ENCODE results near the gene KCNT2. TPM values are rescaled to one million over a fixed set of nuclear protein-coding genes. Genes with fewer than 3 reads are reported as not detected.

The KCNT2 gene
- total and polyA plus RNA-seq, 2 donors (not counting 3 experiments of a cell fraction or from before 2014, with no cell fraction given): 0.46 to 1.6 TPM

DNA sequence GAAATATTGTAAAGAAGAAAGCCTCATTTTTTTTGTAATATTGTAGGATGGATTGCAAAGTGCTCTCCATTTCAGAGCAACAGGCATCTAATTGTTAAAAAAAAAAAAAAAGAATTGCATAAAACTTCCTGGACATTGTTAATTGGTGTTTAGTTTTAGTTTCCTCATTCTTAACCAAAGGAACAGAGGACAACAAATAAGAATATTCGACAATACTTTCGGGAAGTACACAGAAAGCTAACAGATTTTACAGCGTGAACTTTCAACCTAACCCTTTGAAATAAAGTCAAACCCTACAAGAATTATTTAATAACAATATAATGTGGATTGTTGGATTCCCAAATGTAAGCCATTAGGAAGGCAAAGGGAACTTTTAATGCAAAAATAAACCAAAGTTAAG is 284.4 kb downstream of the KCNT2 start:
- H4K20me1 ChIP-seq (replicated peaks; ENCODE audit: control insufficient read depth, extremely low read depth, insufficient read depth, low read length): no peaks in the 10 kb centered on the region
- H3K27me3 ChIP-seq (ENCODE audit: control insufficient read depth in 2 of 2, insufficient read depth in 2 of 2, low read length in 2 of 2): no peaks in the 10 kb centered on the region
- no peak overlapping the region for H3K4me3 ChIP-seq (replicated peaks in 1 of 3; ENCODE audit: insufficient read depth in 1 of 3, low read depth in 1 of 3, low read length in 3 of 3)
- peaks cover 0 to 2% of the 10 kb centered on the region in 2 experiments for H3K36me3 ChIP-seq (ENCODE audit: control insufficient read depth in 2 of 2, extremely low read depth in 1 of 2, insufficient read depth in 2 of 2, low read length in 2 of 2)
- no peaks in the 10 kb centered on the region for H3K9me1 ChIP-seq (replicated peaks; ENCODE audit: control insufficient read depth, extremely low read depth, insufficient read depth, low read length)
- H3K79me2 ChIP-seq (ENCODE audit: control insufficient read depth, insufficient read depth, low read length): no peaks in the 10 kb centered on the region
- dilution Hi-C loops (cut with MboI; ENCODE audit: extremely low pct_ligation_motif_present, low sequenced_read_pairs) (no loop called here), intact Hi-C loops (cut with micrococcal nuclease) (no loop called here)
- no peaks in the 10 kb centered on the region for H3K9me3 ChIP-seq (replicated peaks; ENCODE audit: control insufficient read depth, insufficient read depth, low read length)
- FAIRE-seq (no peak), DNase-seq (ENCODE audit: low read depth, low spot score) (no peak)
- ChIA-PET POLR2A (no interaction called here), CTCF (interaction anchor here (1.6 kb wide), 1 partner anchor 9 kb away, joined by 3 read pairs; no protein-coding TSS in a partner anchor)
- H3K9ac ChIP-seq (replicated peaks; ENCODE audit: extremely low read depth, insufficient read depth, low read length): no peak overlapping the region
- TF ChIP-seq POLR2A (IDR thresholded peaks at IDR 0.05; ENCODE audit: low read depth, low read length) (no peak), GATA2 (IDR thresholded peaks at IDR 0.05; ENCODE audit: insufficient read depth, insufficient read length, low read depth, low read length) (no peak), JUN (IDR thresholded peaks at IDR 0.05; ENCODE audit: borderline replicate concordance, insufficient read depth, insufficient read length, low read depth) (no peak), MAX (IDR thresholded peaks at IDR 0.05; ENCODE audit: insufficient read depth, insufficient read length) (no peak), POLR2AphosphoS5 (IDR thresholded peaks at IDR 0.05; ENCODE audit: insufficient read depth, low read depth, low read length) (no peak), FOS (IDR thresholded peaks at IDR 0.05; ENCODE audit: borderline replicate concordance, insufficient read depth, low read length) (no peak), MYC (IDR thresholded peaks at IDR 0.05; ENCODE audit: low read depth, low read length) (no peak), EZH2 (IDR thresholded peaks at IDR 0.05; ENCODE audit: borderline replicate concordance, low read depth, low read length, severe bottlenecking) (no peak)
- TF ChIP-seq, protein P1, sequence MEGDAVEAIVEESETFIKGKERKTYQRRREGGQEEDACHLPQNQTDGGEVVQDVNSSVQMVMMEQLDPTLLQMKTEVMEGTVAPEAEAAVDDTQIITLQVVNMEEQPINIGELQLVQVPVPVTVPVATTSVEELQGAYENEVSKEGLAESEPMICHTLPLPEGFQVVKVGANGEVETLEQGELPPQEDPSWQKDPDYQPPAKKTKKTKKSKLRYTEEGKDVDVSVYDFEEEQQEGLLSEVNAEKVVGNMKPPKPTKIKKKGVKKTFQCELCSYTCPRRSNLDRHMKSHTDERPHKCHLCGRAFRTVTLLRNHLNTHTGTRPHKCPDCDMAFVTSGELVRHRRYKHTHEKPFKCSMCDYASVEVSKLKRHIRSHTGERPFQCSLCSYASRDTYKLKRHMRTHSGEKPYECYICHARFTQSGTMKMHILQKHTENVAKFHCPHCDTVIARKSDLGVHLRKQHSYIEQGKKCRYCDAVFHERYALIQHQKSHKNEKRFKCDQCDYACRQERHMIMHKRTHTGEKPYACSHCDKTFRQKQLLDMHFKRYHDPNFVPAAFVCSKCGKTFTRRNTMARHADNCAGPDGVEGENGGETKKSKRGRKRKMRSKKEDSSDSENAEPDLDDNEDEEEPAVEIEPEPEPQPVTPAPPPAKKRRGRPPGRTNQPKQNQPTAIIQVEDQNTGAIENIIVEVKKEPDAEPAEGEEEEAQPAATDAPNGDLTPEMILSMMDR (IDR thresholded peaks at IDR 0.05; ENCODE audit: extremely low read depth in 1 of 2, insufficient read depth in 1 of 2, low read depth in 1 of 2, low read length in 2 of 2): no peak
- H3K4me1 ChIP-seq (ENCODE audit: control insufficient read depth, extremely low read depth, insufficient read depth, low read length): no peaks in the 10 kb centered on the region
- no peak overlapping the region for H3K27ac ChIP-seq (ENCODE audit: insufficient read depth, low read depth, low read length)
- no peak overlapping the region for H3K4me2 ChIP-seq (ENCODE audit: insufficient read depth, low read length)
- no peak overlapping the region for H2AFZ ChIP-seq (ENCODE audit: low read depth, low read length)
- BruUV-seq (replicated peaks): no TSS peak
